Muscle of back (tissue), 13 donors: ENCODE results near the gene C6orf163. TPM values are rescaled to one million over a fixed set of nuclear protein-coding genes. Genes with fewer than 3 reads are reported as not detected.
"Not testable (repeated sequence)": the region's sequence is repeated elsewhere in the genome, so short reads cannot be mapped to it uniquely, and the experiment has no call there.

ENCODE experiments used
- DNase-seq, 3 donors: peaks; one replicate each; pipeline versions ENCODE4 v3.0.0 to v3.0.0-alpha.2; 2013
- long read RNA-seq, 9 donors: transcript quantifications; one replicate each; lab custom pipeline, GENCODE V29; 2026
- polyA plus RNA-seq, 10 donors: library from polyadenylated mRNA; unstranded; fragments of 120-200 nt; gene quantifications; one replicate each; pipeline ENCODE4 v1.2.1, GENCODE V29; 2013; ENCODE audit not compliant: insufficient read length in 10 of 10

C6orf163 gene
- 1 to 10 TPM in 8 of 10 donors, under 1 TPM in 2; 0.81 to 2.6 (median 1.4) TPM for polyA plus RNA-seq
- long read RNA-seq, donor 1, result 0 reads
- long read RNA-seq, donor 2, result 0 reads
- long read RNA-seq, donor 3, result 0 reads
- long read RNA-seq, donor 4, result 0 reads
- long read RNA-seq, donor 5, result 0 reads
- long read RNA-seq, donor 6, result 0 reads
- long read RNA-seq, donor 7, result 0 reads
- long read RNA-seq, donor 8, result 0 reads
- long read RNA-seq, donor 9, result 0 reads

DNA sequence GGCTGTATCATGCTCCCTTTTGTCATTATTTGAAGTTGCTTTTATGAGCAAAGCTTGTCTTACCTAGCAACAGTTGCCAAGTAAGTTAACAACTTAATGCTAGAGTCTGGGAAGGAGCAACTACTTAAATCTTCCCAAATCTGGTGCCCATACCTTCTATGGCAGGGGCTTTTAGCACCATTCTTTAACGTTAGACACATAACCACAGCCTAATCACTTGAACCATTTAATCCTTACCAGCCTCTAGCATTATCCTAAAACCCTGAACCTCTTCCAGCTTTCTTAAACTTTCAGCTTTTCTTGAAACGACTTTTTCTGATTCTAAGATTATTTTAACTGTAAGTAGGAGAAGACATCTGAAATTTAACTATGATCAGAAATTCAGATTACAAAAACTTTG is at the start of gene C6orf163:
Gene C6orf163 (plus strand): TSS at position 83 of the 400 bp plus-strand sequence. CDS start 287 bp downstream, at position 370.
- no peak for DNase-seq

- DNase-seq, result peak in 1 of 3 donors; percentile 1
Observed at GRCh38 chr6:87297119-87297518, 47.5 kb upstream of the C6orf163 start.

DNA sequence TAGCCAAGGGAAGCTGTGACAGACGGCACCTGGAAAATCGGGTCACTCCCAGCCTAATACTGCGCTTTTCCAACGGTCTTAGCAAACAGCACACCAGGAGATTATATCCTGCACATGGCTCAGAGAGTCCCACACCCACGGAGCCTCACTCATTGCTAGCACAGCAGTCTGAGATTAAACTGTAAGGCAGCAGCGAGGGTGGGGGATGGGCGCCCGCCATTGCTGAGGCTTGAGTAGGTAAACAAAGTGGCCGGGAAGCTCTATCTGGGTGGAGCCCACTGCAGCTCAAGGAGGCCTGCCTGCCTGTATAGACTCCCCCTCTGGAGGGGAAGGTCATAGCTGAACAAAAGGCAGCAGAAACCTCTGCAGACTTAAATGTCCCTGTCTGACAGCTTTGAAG is 43.3 kb upstream of the C6orf163 start:
- DNase-seq, result not testable (repeated sequence)

DNA sequence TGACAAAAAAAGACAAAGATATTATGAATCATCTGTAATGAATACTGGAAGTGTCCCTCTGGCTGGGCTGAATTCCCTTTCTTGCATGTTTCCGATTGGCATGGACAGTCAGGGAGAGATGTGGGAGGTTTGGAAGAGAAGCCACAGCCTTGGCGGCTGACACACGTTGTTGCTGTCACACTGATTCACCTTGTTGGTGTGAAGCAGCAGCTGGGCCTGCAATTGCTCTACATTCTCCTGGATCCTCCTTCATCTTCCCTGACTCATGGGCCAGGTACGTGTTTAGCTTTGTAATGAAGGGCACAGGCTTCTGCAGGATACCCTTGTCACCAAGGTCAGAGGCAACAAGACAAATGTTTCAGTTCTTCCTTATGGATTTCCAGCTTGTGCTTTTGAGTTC is 35.6 kb upstream of the C6orf163 start:
- no peak for DNase-seq

- DNase-seq, result no peak
Observed at GRCh38 chr6:87312860-87313259, 31.8 kb upstream of the C6orf163 start.

DNA sequence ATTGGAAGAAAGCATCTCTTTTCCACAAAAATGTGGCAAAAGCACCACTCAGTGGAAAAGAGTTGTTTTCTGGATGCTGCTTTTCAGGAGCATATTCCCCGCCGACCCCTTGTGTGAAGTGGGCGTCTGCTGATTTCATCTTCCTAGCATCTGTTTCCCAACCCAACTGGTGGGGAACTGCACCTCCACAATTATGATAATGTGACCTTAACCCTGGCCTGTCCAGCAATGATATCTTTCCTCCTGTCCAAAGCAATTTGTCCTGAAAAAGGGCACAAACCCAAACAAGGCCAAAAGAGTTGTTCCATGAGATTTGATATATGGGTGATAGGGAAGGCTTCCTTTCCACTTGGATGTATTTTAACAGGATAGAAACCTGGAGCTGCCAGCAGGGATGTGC is 29.5 kb upstream of the C6orf163 start:
- no peak for DNase-seq

GRCh38 chr6:87319271-87319987 is 25.2 kb upstream of the C6orf163 start:
- DNase-seq, result no peak

GRCh38 chr6:87322304-87323212 is 22.1 kb upstream of the C6orf163 start, which contains the start of gene SMIM8:
Gene SMIM8 (plus strand): TSS chr6:87322588. CDS start chr6:87337032, 14,444 bp downstream.
- DNase-seq, result peak; percentile 68 to 92 (median 86)

DNA sequence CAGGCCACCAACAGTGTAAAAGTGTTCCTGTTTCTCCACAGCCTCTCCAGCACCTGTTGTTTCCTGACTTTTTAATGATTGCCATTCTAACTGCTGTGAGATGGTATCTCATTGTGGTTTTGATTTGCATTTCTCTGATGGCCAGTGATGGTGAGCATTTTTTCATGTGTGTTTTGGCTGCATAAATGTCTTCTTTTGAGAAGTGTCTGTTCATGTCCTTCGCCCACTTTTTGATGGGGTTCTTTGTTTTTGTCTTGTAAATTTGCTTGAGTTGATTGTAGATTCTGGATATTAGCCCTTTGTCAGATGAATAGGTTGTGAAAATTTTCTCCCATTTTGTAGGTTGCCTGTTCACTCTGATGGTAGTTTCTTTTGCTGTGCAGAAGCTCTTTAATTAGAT is 20.7 kb upstream of the C6orf163 start:
- DNase-seq, result not testable (repeated sequence)

DNA sequence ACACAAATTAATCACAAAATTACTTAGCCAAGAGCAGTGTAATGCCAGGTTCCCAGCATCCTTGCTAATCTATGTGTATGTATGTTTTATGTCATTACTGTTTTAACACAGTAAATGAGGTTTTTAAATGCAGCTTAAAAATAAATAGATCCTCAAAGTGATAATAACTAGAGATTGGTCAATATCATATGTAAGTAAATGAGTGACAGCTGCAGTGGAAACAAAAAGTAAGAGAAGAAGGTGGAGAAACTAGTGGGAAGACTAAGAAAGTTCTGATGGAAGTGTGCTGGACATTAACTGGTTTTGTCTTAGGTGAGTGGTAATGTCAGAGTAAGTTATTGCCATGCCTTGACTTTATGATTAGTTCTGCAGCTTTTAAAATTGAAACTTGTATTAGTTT is 13.7 kb upstream of the C6orf163 start:
- no peak for DNase-seq

DNA sequence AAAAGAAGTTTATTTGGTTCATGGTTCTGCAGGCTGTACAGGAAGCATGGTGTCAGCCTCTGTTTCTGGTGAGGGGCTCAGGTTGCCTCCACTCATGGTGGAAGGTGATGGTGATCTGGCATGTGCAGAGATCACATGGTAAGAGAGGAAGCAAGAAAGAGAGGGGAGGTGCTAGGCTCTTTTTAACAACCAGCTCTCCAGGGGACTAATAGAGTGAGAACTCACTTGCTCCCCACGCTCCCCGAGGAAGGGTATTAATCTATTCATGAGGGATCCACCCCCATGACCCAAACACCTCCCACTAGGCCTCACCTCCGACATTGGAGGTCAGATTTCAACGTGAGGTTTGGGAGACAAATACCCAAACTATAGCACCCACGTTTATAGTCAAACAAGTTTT is 11.6 kb upstream of the C6orf163 start:
- no peak for DNase-seq

GRCh38 chr6:87333591-87334181 is 10.9 kb upstream of the C6orf163 start:
- peak in 1 of 3 donors; percentile 7 for DNase-seq

- peak in 1 of 3 donors; percentile 10 for DNase-seq
Observed at GRCh38 chr6:87334683-87335082, 9.9 kb upstream of the C6orf163 start.

- no peak for DNase-seq
Observed at GRCh38 chr6:87336367-87336766, 8.2 kb upstream of the C6orf163 start.

DNA sequence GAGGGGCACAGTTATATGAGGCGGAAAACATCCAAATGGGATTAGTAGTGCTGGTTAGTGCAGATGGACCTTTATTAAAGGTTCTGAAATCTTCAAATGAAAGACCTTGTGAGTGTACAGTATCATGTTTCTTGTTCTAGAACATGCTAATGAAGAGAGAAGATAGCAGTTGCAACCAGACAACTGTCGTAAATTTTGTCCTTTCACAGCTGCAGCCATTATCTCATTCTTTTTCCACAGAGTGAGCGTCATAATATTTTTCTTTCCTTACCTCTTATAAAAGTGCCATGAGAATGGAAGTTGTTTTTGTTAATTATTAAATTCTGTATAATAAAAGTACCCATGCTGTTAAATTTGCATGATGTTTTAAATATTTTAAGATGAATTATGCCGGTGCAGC is 4.4 kb upstream of the C6orf163 start:
- DNase-seq, result no peak

DNA sequence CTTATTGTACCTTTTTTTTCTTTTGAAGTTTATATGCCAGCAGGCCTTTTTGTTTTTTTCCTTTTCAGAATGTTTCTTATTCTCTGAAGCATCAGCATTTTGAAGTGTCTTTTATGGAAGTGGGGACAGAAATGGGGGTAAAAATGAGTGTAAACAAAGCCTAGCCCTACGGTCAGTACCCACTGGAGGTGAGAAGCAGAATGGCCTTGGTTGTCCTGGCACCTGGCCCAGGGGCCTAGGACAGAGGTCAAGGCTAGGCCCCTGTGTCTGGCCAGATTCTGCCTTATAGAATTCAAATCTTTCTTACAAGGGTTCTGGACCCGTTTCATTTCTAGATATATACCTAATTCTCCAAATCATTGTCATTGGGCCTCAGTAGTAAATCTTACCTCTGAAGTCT is 3.5 kb upstream of the C6orf163 start:
- no peak for DNase-seq

- DNase-seq, result no peak
Observed at GRCh38 chr6:87341899-87342298, 2.7 kb upstream of the C6orf163 start.

DNA sequence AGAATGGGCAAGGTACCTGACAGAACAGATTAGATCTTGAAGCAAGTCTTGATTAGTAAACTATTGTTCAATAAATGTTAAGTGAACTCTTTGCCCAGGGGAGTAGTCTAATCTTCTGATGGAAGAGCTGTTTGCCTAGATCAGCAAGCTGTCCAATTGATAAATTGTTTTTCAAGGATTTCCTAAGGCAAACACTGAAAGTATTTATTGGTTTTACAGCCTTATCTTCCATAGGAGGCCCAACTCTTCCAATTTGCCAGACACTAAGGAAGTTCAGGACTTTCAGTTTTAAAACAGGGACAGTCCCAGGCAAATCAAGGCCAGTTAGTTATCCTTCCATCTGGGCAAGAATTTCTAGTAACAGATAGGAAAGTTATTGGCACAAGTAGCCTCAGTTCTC is 1.8 kb upstream of the C6orf163 start:
- no peak for DNase-seq

GRCh38 chr6:87346700-87347099 is 2.1 kb downstream of the C6orf163 start:
- DNase-seq, result no peak

GRCh38 chr6:87349896-87350295 is 5.3 kb downstream of the C6orf163 start:
- no peak for DNase-seq

DNA sequence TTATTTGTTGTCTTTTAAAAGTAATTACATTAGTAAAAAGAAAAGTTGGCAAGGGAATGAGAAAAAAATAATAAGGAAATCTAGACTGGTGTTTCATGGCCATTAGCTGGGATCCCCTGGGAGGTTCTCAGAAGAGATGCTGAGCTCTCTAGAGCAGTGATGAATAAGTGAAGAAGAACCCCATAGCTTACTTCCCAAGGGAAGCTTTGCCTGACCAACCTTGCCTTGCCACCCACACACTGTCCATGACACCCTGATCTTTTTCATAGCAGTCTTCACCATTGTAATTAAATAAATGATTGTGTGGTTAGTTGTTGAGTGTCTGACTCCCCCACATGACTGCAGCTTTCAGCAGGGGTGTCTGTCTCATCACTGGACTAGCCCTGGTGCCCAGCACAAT is 5.9 kb downstream of the C6orf163 start:
- DNase-seq, result no peak

GRCh38 chr6:87351583-87351982 is 7.0 kb downstream of the C6orf163 start:
- DNase-seq, result no peak
